HAP-1 (cell line): ENCODE data around the gene ANKLE1.
A peak's percentile ranks its signal among the peaks of the same experiment; 100 is the strongest.

ENCODE experiments used
- DNase-seq, 2 experiments: peaks; one replicate each; pipeline ENCODE4 v3.0.0-alpha.2; 2016 to 2020; ENCODE audit warnings: low spot score in 2 of 2
- H3K27me3 ChIP-seq: fragments of 250-450 bp; sonication (Bioruptor Pico); 2 replicates; pipeline ENCODE4 v1.5.1; 2020; ENCODE audit warnings: low read depth, mild to moderate bottlenecking, moderate library complexity
- H3K36me3 ChIP-seq: fragments of 250-450 bp; sonication (Bioruptor Pico); replicated peaks from 2 replicates; pipeline ENCODE4 v1.5.1; 2020; ENCODE audit warnings: mild to moderate bottlenecking
- H3K4me1 ChIP-seq: fragments of 250-450 bp; sonication (Bioruptor Pico); 2 replicates; pipeline ENCODE4 v1.5.1; 2020; ENCODE audit warnings: mild to moderate bottlenecking
- H3K4me3 ChIP-seq: fragments of 250-450 bp; sonication (Bioruptor Pico); 2 replicates; pipeline ENCODE4 v1.5.1; 2020; ENCODE audit warnings: mild to moderate bottlenecking, moderate library complexity
- H3K9me3 ChIP-seq: fragments of 250-450 bp; sonication (Bioruptor Pico); 2 replicates; pipeline ENCODE4 v1.5.1; 2020; ENCODE audit warnings: mild to moderate bottlenecking, moderate library complexity
- in situ Hi-C: fragments of 300-500 bp; cut with MboI; formaldehyde crosslinking; loops from 3 replicates; pipeline ENCODE4 v1.14.3; 2020; ENCODE audit warnings: low sequenced_read_pairs, inconsistent platforms, mixed read lengths

ANKLE1 gene

GRCh38 chr19:17327068-17327653, 45.5 kb downstream of the ANKLE1 start:
- H3K36me3 ChIP-seq: peaks cover 7% of the 10 kb centered on the region
- H3K27me3 ChIP-seq: no peaks in the 10 kb centered on the region
- in situ Hi-C loops: no loop called here
- H3K4me3 ChIP-seq: no peak overlapping the region
- DNase-seq: no peak
- H3K9me3 ChIP-seq: no peaks in the 10 kb centered on the region
- no peaks in the 10 kb centered on the region for H3K4me1 ChIP-seq

DNA sequence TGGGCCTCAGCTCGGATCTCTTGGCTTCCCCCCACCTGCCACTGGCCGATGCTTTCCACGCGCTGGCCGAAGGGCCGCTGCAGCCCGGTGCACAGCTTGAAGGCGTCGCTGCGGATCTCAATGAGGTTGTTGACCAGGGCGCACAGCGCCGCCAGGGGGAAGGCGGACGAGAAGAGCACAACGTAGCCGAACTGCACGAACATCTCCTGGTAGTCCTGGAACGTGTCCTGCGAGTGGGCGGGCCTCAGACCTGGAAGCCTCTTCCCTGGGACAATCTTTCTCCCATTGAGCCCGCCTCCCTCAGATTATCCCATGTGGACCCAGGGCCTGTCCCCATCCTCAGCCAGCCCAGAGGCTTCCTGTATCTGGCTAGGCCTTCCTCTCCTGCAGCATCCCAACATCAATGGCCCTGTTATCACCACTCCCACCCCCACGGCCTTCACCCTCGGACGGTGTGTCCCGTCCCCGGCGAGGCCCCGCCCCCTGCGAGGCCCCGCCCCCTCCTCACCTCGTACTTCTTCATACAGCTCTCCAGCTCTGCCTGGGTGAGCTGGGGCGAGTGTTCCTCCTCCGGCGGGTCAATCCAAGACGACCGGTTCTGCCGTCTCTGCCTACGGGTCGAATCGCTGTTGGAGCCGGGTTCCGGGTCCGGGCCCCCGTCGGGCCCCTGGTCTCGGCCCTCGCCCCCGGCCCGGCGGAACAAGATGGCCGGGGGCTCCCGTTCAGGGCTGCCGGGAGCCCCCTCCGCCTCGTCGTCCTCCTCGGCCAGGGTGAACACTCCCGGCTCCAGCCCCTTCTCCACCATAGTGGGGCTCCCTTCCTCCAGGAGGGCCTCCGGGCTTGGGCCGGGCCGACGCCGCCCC, 46.2 kb downstream of the ANKLE1 start:
- Histone ChIP-seq H3K36me3 (0 out of 2 replicates have a peak, but pooled peaks cover 7% of the 10 kb centered on the region), H3K9me3 (no peaks in the 10 kb centered on the region), H3K4me1 (no peaks in the 10 kb centered on the region), H3K4me3 (no peak overlapping the region), H3K27me3 (no peaks in the 10 kb centered on the region)
- in situ Hi-C loops: no loop called here
- DNase-seq: peak in 1 of 2 experiments; percentile 53

DNA sequence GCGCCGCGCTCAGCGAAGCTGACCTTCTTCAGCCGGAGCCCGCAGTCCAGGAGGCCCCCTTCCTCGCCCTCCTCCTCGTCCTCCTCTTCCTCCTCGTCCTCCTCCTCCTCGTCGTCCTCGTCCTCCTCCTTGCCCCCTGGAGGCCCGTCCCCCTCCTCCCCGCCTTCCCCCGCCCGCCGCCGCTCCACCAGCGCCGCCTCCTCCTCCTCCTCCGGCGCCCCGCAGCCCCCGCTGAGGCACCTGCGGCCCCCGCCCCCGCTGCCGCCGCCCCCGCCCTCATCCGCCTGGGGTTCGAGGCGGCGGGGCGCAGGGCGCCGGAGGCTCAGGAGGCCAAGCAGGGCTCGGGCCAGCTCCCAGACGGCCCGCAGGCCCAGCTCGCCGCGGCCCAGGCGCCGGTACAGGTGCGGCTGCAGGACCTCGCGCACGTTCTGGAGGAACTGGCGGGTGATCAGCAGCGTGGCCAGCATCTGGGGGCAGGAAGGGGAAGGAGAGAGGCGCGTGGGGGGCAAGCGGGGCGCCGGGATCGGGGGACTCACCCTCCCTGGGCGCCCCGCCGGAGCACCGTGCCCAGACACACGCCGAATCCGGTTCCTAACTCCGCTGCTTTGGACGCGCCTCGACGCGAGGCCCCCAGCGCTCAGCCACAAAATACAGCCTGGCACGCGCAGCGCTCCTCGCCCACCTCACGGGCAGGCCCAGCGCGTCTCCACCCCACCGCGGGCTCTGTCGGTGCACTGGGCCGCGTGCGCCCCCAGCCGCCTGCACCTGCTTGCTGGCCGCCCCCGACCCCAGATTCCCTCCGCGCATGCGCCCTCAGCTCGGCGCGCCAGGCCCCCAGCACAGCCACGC, 47.0 kb downstream of the ANKLE1 start:
- H3K4me1 ChIP-seq: no peaks in the 10 kb centered on the region
- H3K36me3 ChIP-seq: 0 out of 2 replicates have a peak, but pooled peaks cover 7% of the 10 kb centered on the region
- no peaks in the 10 kb centered on the region for H3K9me3 ChIP-seq
- no peaks in the 10 kb centered on the region for H3K27me3 ChIP-seq
- no peak for DNase-seq
- in situ Hi-C loops: no loop called here
- no peak overlapping the region for H3K4me3 ChIP-seq

GRCh38 chr19:17329366-17330261, 47.9 kb downstream of the ANKLE1 start:
- H3K36me3 ChIP-seq: 0 out of 2 replicates have a peak, but pooled peaks cover 7% of the 10 kb centered on the region
- H3K9me3 ChIP-seq: no peaks in the 10 kb centered on the region
- DNase-seq: no peak
- in situ Hi-C loops: no loop called here
- no peaks in the 10 kb centered on the region for H3K4me1 ChIP-seq
- H3K4me3 ChIP-seq: no peak overlapping the region
- no peaks in the 10 kb centered on the region for H3K27me3 ChIP-seq

DNA sequence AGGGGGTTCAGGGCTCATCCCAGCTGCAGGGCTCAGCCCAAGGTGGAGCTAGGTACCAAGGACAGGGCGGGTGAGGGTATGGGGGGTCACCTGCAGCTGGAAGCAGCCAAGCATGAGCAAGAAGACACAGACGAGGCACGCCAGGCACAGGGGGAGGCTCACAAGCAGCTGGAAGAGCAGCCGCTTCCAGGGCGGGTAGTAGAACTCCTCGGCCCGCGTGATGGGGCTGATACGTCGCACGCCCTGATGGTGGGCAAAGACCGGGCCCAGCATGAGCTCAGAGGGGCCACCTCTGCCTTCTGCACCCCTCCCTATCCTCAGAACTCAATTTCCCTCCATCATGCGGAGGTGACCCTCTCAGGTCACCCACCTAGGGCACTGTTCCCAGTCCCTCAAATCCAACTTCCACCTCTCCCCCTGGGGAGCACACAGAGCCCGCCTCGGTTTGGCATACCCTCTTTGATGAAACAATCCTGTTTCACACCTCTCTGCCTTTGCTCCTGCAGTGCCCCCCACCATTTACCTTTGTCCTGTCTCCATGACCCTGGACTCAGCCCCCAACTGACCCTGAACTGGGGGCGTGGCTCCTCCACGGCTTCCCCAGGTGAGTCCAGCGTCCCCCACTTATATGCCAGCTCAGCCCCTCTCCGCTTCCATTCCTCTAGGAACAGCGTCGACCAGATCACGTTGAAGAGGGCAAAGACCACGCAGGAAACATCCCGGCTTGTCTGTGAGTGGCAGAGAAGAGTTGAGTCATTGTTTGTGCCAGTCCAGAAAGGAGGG, 48.8 kb downstream of the ANKLE1 start:
- no peak for DNase-seq
- Histone ChIP-seq H3K4me3 (no peak overlapping the region), H3K9me3 (no peaks in the 10 kb centered on the region), H3K36me3 (0 out of 2 replicates have a peak, but pooled peaks cover 4% of the 10 kb centered on the region), H3K4me1 (peaks cover 5% of the 10 kb centered on the region), H3K27me3 (no peaks in the 10 kb centered on the region)
- in situ Hi-C loops: no loop called here

DNA sequence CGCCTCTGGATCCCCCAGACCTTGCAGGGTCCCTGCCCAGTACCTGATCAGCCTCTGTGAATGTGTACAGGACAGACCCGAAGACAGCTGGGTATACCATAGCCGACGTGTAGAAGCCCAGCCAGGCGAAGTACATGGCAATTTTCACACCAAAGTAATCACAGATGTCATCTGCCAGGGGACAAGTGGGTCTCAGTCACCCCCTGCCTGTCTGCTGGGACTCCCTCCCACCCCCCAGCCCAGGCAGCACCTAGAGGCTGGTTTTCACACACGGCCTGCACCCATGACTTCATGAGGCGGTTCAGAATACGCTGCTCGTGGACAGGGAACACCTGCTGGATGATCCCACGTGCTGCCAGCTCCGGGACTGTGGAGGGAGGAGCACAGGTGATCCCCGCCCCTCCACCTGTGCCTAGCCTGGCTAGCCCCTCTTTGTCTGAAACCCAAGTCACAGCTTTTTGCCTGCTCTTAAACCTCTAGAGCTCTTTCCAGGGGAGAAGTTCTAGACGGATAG, 49.4 kb downstream of the ANKLE1 start:
- no peak overlapping the region for H3K4me3 ChIP-seq
- no peaks in the 10 kb centered on the region for H3K9me3 ChIP-seq
- no peak for DNase-seq
- H3K4me1 ChIP-seq: peaks cover 8% of the 10 kb centered on the region
- H3K27me3 ChIP-seq: no peaks in the 10 kb centered on the region
- in situ Hi-C loops: no loop called here
- 0 out of 2 replicates have a peak, but pooled peaks cover 4% of the 10 kb centered on the region for H3K36me3 ChIP-seq

GRCh38 chr19:17332360-17332676, 50.6 kb downstream of the ANKLE1 start:
- Histone ChIP-seq H3K27me3 (no peaks in the 10 kb centered on the region), H3K9me3 (no peaks in the 10 kb centered on the region), H3K36me3 (0 out of 2 replicates have a peak, but pooled peaks cover 2% of the 10 kb centered on the region), H3K4me3 (no peak overlapping the region), H3K4me1 (peaks cover 8% of the 10 kb centered on the region)
- in situ Hi-C loops: no loop called here
- no peak for DNase-seq

DNA sequence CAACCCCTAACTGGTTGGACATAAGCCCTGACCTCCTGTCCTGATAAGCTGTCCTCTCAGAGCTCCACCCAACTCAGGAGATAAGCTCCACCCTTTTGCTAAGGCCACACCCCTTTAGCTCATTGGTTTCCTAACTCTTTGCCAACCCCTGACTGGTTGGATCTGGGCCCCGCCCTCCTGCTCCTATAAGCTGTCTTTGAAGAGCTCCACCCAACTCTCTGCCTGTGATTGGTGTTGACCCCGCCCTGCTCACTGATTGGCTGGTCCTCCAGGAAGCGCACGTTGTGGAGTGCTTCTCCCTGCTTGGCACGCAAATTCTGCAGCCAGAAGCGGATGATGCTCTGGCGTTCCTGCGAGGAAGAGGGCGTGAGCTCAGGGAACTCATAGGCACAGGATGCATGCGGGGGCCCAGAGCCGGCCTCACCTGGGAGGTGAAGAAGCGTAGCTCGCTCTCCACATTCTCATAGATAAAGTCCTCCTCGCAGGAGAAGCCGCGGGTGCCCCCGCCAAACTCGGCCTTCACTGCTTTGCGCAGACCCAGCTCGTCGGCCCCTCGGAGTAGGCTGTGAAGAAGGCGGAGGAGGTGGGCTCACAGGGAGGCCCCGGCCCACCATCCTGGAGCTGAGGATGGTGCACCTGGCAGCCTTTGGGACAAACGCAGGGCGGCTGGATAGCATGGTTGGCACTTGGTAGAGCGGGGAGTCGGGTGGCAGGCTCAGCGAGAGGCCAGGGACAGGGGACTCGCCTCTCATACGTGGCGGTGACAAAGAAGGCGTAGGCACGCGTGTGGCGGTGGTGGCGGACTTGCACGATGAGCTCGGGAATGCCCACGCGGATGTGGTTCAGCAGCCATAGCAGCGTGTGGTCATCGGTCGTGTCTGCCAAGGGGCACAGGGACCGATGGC, 51.2 kb downstream of the ANKLE1 start:
- peaks cover 8% of the 10 kb centered on the region for H3K4me1 ChIP-seq
- in situ Hi-C loops: no loop called here
- H3K27me3 ChIP-seq: no peaks in the 10 kb centered on the region
- no peaks in the 10 kb centered on the region for H3K36me3 ChIP-seq
- no peaks in the 10 kb centered on the region for H3K9me3 ChIP-seq
- no peak overlapping the region for H3K4me3 ChIP-seq
- peak; percentile 66 to 92 for DNase-seq

DNA sequence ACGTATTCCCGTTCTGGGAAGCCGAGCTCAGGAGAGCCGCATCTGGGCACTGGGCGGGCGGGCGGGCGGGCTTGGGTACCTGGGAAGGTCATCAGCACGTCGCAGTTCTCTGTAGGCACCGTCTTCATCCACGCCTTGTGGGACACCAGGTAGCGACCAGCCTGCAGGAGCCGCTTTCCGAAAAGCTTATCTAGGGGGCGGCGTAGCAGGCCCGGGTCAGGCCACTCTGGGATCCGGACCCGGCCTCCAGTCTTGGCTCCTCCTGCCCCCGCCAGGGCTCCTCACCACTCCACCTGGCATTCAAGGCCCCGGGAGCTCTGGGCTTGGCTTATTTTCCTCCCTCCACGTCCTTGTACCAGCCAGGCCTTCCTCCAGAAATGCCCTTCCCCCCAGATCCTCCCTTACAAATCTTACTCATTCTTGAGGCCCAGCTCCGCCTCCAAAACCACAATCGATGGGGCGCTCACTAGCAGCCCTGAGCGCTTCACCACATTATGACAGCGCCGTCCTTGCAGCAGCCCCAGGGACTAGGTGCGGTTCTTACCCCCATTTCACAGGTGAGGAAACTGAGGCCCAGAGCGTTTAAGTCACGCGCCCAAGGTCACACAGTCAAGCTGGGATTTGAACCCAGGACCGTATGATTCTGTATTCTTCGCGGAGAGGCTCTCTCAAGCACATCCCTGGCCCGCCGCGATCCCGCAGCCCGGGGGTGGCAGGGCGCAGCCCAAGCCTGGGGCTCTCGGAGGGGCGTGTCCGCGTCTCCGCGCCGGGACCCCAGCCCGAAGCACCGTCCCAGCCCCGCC, 52.1 kb downstream of the ANKLE1 start:
- in situ Hi-C loops: no loop called here
- Histone ChIP-seq H3K4me3 (peak overlapping the region; percentile 65), H3K27me3 (no peaks in the 10 kb centered on the region), H3K36me3 (peaks cover 5% of the 10 kb centered on the region), H3K9me3 (no peaks in the 10 kb centered on the region), H3K4me1 (peaks cover 16% of the 10 kb centered on the region)
- peak; percentile 29 to 65 for DNase-seq

- DNase-seq: peak; percentile 93 to 99
- Histone ChIP-seq H3K4me3 (peak within 1 kb of the TSS; percentile 65), H3K36me3 (peaks cover 10% of the 10 kb centered on the region), H3K9me3 (no peaks in the 10 kb centered on the region), H3K27me3 (no peaks in the 10 kb centered on the region), H3K4me1 (peaks cover 16% of the 10 kb centered on the region)
- in situ Hi-C loops: no loop called here
Observed at GRCh38 chr19:17334414-17335409, 53.0 kb downstream of the ANKLE1 start, which contains the start of gene ANO8. TSS of gene ANO8 (minus strand) at chr19:17334855. CDS start at chr19:17334670, 185 bp downstream.
